GM21825 (cell line): ENCODE measurements around the gene RANBP3.
"Not testable (repeated sequence)": the region's sequence is repeated elsewhere in the genome, so short reads cannot be mapped to it uniquely, and the experiment has no call there.

ENCODE experiments used
- ATAC-seq: cut with Tn5 transposase; IDR thresholded peaks from one replicate; pipeline ENCODE4 v1.9.1; 2021; ENCODE audit warnings: mild to moderate bottlenecking, moderate library complexity; ENCODE audit not compliant: unreplicated experiment

RANBP3 gene

DNA sequence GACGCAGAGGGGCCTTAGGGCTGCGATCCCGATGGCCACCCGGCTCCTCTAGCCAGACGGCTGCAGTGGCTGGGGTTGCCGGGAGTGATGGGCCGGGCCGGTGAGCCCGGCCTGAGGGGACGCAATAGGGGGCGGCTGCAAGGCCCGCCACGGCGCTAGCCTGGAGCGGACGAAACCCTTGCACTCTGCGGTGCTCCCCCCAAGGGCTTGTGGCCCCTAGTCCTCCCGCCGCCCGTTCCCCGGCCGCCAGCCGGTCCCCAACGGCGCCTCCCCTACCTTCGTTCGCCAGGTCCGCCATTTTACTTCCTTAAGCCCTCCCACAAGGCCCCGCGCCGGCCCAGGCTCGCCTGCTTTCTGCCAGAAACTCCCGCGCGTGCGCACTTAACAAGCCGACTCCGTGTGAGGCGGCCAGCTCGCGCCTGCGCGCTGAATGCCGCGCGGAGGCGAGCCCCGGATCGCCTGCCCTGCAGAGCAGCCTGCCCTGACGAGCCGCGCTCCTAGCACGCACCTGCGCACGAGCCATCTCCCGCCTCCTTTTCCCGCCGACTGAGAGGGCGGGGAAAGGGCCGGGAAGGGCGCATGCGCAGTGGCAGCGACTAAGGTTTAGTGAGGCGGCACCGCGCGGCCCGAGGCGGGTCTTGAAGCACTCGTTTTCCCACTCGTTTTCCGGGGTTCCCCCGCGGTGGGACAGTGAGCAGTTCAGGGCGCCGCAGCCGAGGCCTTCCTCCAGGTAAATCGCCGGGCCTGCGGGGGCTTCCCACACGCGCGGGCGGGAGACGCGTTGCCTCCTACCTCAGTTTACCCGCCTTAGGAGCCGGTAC is at the start of gene RANBP3:
Gene RANBP3, minus strand, starts transcription at position 356 of the 821 bp plus-strand sequence. Its CDS starts 58 bp downstream, at position 298.
- ATAC-seq = peak; percentile 82

DNA sequence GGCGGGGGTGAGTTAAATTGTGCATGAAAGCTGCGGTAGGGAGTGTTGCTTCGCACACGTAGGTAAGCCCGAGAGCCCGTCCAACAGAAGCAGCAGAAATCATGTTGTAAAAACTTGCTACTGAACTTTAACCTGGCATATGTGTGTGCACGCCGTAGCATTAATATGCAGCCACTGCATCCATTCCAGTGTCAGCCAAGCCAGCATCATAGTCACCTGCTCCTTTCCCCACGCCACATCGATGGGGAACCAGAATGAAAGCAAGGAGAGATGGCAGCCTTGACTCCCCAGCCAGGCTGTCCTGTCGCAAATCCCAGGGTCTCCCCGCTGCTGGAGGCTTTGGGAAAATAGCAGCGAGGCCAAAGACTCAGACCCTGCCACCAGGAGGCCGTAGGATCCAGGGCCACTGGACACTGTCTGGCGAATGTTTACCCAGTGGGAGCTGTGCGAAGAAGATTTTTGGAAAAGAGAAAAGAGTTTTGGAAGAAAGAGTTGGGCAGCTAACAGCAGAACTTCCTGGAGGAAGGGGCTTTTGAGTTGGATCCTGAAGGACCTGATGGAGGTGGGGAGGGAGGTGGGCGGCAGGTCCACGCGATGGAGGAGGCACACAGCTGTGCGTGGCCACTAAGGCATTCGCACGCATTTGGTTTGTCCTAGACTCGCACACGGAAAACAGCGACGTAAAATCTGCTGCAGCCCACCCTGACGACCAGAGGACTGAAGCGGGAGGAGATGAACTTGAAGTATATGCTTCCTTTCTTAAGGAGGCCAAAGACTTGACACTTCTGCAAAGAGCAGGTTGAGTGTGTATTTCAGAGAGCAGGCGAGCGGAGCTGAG is 48.7 kb upstream of the RANBP3 start:
- ATAC-seq = no peak

GRCh38 chr19:6024756-6025155 is 46.8 kb upstream of the RANBP3 start:
- not testable (repeated sequence) for ATAC-seq

DNA sequence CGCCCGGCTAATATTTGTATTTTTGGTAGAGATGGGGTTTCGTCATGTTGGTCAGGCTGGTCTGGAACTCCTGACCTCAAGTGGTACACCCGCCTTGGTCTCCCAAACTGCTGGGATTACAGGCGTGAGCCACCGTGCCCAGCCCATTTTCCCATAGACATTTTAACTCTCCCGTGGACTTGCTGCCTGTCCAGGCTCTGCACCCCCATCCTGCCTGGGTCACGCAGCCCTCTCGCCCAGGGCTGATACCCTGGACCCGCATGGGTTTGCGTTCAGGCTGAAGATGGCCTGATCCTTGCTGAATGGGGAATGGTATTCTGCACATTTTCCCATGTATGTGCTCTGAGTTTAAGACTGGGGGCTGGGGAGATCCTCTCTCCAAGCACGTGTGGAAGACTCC is 46.0 kb upstream of the RANBP3 start:
- ATAC-seq = no peak

GRCh38 chr19:6023085-6023682 is 45.2 kb upstream of the RANBP3 start:
- ATAC-seq = no peak

GRCh38 chr19:6022570-6023064 is 44.7 kb upstream of the RANBP3 start:
- ATAC-seq = no peak

- ATAC-seq = no peak
Observed at GRCh38 chr19:6021878-6022569, 44.1 kb upstream of the RANBP3 start.

GRCh38 chr19:6020972-6021805 is 43.2 kb upstream of the RANBP3 start:
- no peak for ATAC-seq

GRCh38 chr19:6020166-6020882 is 42.4 kb upstream of the RANBP3 start:
- no peak for ATAC-seq

DNA sequence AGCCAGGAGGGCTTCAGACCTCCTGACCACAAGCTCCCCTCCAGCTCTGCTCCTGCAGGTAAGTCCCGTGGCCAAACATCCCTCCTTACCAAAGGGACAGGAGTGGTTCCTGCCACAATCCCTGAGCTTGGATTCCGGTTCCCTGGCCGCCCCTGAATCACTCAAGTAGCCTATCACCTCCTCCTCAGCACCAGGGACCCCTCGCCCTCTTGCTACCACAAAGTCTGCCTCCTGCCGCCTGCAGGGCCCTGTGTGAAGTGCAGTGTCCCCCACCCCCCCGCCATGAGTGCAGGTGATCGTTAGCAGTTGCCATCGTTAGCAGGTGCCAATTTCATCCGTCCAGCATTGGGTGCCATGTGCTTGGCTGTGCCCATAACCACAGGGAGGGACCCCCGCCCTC is 40.8 kb upstream of the RANBP3 start:
- no peak for ATAC-seq

DNA sequence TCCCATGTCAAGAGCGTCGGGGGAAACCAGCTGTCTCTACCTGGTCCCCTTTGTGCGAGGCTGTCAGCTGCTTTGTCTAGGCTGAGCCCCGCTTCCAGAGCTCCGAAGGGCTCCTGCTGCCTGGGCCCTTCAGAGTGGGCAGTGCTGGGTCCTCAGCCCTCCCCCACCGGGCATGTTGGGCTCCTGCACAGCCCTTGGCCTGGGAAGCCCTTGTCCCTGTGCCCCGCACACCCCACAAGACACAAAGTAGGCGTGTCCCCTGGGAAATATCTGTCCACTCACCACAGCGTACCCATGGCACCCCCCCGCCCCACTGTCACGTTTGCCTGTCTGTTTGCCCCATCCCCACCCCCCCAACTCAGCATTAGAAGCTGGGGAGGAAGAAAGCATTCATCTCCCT is 39.6 kb upstream of the RANBP3 start:
- ATAC-seq = no peak

DNA sequence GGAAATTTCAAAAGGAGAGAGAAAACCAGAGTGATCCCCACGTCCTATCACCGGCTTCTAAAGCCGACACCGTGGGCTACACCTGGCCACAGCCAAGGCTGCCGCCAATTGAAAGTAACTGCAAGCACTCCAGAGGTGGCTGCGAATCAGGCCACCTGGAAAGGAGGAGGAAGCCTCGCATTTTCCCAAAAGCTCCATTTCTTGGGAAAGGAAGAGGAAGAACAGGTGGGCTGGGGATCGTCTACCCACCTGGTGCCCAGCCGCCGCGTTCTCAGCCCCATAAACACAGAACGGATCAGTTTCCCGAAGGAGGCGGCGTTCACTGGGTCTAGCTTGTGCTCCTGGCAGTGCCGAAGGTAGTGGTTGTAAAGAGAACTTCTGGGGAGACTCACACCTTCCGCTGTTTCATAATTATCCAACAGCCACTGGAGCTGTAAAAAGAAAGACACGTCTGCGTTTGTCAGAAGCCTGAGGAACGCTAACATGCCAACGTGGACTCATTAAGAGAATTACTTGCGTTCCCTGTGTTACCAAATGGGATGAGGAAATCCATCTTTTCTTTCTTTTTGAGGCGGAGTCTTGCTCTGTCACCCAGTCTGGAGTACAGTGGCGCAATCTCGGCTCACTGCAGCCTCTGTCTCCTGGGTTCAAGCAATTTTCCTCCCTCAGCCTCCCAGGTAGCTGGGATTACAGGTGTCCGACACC is 38.1 kb upstream of the RANBP3 start:
- ATAC-seq = no peak

DNA sequence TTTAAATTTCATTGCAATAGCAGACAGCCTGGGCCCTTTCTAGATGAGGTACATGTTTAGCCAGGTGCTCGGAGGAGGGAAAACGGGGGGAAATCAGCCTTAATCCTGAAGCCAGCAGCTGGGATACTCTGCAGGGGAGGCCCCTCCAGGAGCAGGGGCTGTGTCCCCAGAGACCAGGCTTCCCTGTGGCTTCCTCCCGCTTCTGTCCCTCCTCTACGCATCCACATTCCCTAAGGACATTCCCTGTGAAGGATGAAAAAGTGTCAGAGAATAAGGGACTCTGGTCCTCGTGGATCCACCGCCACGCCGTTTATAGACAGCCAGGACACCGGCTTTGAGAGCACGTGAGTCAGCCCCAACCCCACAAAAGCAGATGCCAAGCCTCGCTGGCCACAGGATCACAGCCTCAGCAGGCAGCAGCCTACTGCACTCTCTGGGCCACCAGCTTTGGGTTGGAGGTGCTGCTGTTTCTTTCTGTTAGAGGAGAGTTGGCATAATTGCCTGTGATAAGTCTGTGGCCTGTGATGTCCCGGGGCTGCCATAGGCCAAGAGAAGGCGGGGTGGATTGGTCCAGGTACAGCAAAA is 36.7 kb upstream of the RANBP3 start:
- ATAC-seq = no peak

DNA sequence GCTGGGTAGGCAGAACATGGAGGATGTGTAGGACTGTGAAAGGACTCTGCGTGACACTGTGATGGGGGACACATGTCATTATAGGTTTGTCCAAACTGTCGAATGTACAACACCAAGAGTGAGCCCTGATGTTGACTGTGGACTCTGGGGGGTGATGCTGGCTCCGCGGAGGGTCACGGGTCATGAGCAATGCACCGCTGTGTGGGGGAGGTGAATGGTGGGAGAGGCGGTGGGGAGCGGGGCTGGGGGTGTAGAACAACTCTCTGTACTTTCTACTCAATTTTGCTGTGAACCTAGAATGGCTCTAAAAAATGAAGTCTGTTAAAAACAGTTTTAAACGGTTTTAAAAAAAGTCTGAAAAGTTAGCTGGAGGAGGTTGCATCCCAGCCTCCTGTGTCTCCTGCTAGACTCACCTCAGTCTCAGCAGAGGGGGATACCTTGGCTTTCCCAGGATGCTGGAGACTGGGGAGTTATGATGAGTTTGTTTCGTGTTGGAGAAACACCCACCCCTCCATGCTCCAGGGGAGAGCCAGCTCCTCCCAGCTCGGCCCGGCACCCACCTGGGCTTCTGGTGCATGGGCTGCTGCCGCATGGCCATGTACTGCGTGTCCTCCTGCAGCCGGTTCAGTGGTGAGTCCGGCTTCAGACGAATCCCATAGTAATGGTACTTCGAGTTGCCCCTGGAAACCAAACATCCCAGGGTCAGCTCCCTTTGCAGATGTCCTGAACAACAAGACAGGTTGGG is 34.7 kb upstream of the RANBP3 start:
- ATAC-seq = no peak

DNA sequence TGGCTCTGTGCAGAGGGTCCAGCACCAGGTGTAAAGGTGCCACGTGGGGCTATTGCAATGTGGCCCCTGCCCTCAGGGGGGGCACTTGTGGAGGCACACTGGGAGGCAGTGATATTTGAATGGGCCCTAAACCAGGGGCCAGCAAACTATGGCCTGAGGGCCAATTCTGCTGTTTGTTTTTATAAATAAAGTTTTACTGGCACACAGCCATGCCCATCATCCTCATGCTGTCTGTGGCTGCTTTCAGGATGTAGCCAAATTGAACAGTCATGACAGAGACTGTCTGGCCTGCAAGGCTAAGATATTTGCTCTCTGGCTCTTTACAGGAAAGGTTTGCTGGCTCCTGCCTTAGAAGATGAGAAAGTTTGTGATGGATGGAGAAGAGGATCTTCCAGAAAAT is 33.9 kb upstream of the RANBP3 start:
- no peak for ATAC-seq

DNA sequence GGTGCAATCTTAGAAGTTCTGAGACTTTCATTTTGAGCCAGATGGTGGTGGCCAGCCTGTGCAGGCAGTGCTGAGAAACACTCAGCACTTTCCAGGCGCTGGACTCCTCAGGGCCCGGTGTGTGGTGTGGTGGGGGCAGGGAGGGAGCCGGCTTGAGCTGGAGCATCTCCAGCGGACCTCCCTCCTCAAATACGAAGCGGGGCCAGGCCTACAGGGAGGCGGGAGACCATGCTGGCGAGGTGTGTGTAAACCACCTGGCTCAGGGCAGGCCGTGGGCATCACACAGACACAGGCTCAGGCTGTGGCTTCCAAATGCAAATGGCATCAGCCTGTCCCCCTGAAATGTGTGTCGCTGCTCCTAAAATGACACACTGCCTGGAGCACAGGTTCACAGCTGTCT is 33.3 kb upstream of the RANBP3 start:
- no peak for ATAC-seq

- ATAC-seq = no peak
Observed at GRCh38 chr19:6010107-6010506, 32.2 kb upstream of the RANBP3 start.

- no peak for ATAC-seq
Observed at GRCh38 chr19:6007866-6008265, 29.9 kb upstream of the RANBP3 start.
